Muscle layer of colon (tissue), 2 donors: Measurements from ENCODE around the gene CELF4.

Source experiments
- H3K27ac ChIP-seq: one replicate; pipeline ENCODE4 v1.7.0; 2013; ENCODE audit warnings: low read depth, mild to moderate bottlenecking, low read length, moderate library complexity
- H3K27me3 ChIP-seq, 2 donors: one replicate each; pipeline ENCODE4 v1.7.0; 2013; ENCODE audit warnings: low read length in 2 of 2, mild to moderate bottlenecking in 2 of 2; ENCODE audit not compliant: insufficient read depth in 2 of 2, control insufficient read depth in 1 of 2
- H3K36me3 ChIP-seq: one replicate; pipeline ENCODE4 v1.7.0; 2013; ENCODE audit warnings: mild to moderate bottlenecking, low read length; ENCODE audit not compliant: insufficient read depth
- H3K4me1 ChIP-seq: one replicate; pipeline ENCODE4 v1.7.0; 2013; ENCODE audit warnings: mild to moderate bottlenecking, low read length; ENCODE audit not compliant: insufficient read depth
- H3K4me3 ChIP-seq, 2 donors: one replicate each; pipeline ENCODE4 v1.7.0; 2013; ENCODE audit warnings: low read length in 2 of 2, low read depth in 1 of 2, mild to moderate bottlenecking in 1 of 2, moderate library complexity in 1 of 2
- H3K9ac ChIP-seq: one replicate; pipeline ENCODE4 v1.7.0; 2013; ENCODE audit warnings: low read length
- H3K9me3 ChIP-seq: one replicate; pipeline ENCODE4 v1.7.0; 2013; ENCODE audit warnings: mild to moderate bottlenecking, low read length
- donor health status: abdominal sarcoma.
- donor health status: Adenocarcinoma of cecum.

The CELF4 gene

DNA sequence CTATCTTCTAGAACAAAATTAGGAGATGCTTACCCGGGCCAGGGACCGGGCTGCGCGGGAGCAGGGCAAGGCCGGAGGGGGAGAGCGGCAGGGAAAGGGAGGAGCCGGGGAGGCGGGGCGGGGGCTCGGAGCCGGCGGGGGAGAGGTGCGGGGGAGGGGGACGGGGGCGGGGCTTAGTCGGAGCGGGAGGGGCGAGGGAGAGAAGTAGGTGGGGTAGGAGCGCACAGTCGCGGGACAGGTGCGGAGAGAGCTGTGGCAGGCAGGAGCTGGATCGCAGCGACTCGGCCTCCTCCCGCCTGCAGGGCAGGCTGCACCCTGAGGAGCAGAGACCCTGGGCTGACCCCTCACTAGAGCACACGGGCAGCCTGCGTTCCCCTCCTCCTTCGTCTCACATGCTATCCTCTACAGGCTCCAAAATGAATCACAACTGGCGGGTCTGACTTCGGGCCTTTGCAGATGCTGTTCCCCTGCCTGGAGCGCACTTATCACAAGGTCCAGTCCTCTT, 290.3 kb downstream of the CELF4 start:
- Histone ChIP-seq H3K9me3 (no peaks in the 10 kb centered on the region), H3K27ac (no peak overlapping the region), H3K4me3 (no peak overlapping the region), H3K36me3 (no peaks in the 10 kb centered on the region), H3K4me1 (no peaks in the 10 kb centered on the region), H3K27me3 (peaks cover 0 to 30% of the 10 kb centered on the region in 2 donors), H3K9ac (no peak overlapping the region)

DNA sequence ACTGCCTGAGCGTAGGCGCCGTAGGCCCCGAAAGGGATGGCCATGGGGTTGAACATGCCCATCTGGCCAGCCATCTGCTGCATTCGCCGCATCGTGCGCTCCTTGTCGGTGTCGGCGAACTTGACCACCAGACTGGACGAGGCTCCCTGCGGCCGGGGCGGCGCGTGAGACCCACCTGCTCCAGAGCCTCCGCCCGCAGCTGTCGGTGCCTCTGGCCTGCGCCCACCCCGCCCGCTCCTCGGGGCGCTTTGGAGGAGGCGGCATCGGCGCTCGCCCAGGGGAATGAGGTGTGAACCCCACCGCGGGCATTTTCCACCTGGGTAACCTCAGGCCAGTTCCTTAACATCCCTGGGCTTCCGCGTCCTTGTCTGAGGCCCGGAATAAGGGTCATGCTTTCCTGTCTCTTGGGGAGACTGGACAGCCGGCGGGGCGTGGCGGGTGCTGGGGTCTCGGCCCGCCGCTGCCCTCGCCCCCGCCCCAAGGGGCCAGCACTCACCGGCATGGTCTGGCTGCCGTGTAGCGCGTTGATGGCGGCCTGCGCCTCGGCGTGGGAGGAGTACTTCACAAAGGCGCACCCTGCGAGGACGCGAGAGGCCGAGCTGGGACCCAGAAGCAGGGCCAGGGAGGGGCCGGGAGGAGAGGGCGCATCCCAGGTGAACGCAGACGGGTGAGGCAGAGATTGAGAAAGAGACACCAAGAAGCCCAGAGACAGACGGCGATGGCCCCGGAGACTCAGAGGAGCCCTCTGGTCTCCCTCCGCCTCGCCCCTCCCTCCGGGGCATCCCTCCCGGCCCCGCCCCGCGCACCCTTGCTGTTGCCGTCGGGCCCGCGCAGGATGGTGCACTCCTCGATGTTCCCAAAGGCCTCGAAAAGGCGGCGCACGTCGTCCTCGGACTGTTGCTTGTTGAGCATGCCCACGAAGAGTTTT, 291.0 kb downstream of the CELF4 start:
- no peaks in the 10 kb centered on the region for H3K36me3 ChIP-seq
- no peaks in the 10 kb centered on the region for H3K9me3 ChIP-seq
- H3K27me3 ChIP-seq = peaks cover 0 to 30% of the 10 kb centered on the region in 2 donors
- no peak overlapping the region for H3K27ac ChIP-seq
- no peak overlapping the region for H3K9ac ChIP-seq
- no peak overlapping the region for H3K4me3 ChIP-seq
- no peaks in the 10 kb centered on the region for H3K4me1 ChIP-seq

DNA sequence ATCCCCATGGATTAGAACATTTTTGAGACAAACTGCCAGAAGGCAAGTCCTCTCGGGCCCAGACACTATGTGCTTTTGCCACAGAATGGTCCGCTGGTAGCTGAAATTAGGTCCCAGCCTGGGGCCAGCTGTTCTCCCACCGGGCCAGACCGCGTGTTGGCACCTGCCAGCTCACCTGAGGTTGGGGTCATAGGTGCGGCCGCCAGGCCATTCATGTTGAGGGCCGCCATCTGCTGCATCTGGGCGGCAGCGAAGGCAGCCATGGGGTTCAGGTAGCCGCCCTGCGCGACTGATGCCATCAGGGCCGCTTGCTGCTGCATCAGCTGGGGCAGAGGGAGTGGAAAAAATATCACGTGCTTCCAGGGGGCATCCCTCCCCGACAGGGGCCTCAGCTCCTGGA, 292.8 kb downstream of the CELF4 start:
- no peaks in the 10 kb centered on the region for H3K4me1 ChIP-seq

DNA sequence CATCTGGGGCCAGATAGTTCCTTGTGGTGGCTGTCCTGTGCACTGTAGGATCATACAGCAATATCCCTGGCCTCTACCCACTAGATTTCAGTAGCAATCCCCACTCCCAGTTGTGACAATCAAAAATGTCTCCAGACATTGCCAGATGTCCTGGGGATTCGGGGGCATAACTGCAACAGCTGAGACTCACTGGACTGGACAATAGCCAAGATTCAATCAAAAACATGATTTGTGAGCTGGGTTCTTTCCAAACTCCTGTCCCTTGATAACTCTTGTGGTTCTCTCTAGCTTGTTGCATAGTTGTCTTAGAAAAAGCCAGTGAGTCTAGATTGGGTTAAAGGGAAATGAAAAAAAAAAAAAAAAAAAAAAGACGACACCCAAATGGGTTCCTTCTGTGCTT, 293.4 kb downstream of the CELF4 start:
- no peaks in the 10 kb centered on the region for H3K9me3 ChIP-seq
- no peak overlapping the region for H3K9ac ChIP-seq
- H3K36me3 ChIP-seq = no peaks in the 10 kb centered on the region
- no peak overlapping the region for H3K27ac ChIP-seq
- no peak overlapping the region for H3K4me3 ChIP-seq
- peaks cover 0 to 30% of the 10 kb centered on the region in 2 donors for H3K27me3 ChIP-seq
- no peaks in the 10 kb centered on the region for H3K4me1 ChIP-seq

More for the DNA sequence above, 292.8 kb downstream of the CELF4 start:
- Histone ChIP-seq H3K9me3 (no peaks in the 10 kb centered on the region), H3K27ac (no peak overlapping the region), H3K4me3 (no peak overlapping the region), H3K9ac (no peak overlapping the region), H3K36me3 (no peaks in the 10 kb centered on the region), H3K27me3 (peaks cover 0 to 30% of the 10 kb centered on the region in 2 donors)

DNA sequence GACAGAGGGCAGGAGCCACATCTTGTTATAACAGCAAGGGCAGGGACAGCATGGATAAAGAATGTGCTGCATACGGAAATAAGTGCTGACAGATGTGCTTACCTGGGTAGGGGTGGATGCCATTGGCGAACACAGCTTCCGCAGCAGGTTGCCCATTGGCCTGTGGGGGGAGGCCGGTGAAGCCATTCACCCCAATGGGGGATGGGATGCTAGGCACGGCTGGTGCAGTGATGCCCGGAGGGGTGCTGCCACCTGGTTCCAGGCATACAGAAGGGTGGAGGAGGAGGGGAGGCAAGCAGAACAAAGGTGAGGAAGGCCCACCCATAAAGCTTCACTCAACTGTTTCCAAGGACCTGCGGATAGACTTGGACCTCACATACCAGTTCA, 294.9 kb downstream of the CELF4 start:
- Histone ChIP-seq H3K9ac (no peak overlapping the region), H3K4me1 (no peaks in the 10 kb centered on the region), H3K9me3 (no peaks in the 10 kb centered on the region), H3K36me3 (no peaks in the 10 kb centered on the region), H3K4me3 (no peak overlapping the region), H3K27me3 (peaks cover 0 to 31% of the 10 kb centered on the region in 2 donors), H3K27ac (no peak overlapping the region)

DNA sequence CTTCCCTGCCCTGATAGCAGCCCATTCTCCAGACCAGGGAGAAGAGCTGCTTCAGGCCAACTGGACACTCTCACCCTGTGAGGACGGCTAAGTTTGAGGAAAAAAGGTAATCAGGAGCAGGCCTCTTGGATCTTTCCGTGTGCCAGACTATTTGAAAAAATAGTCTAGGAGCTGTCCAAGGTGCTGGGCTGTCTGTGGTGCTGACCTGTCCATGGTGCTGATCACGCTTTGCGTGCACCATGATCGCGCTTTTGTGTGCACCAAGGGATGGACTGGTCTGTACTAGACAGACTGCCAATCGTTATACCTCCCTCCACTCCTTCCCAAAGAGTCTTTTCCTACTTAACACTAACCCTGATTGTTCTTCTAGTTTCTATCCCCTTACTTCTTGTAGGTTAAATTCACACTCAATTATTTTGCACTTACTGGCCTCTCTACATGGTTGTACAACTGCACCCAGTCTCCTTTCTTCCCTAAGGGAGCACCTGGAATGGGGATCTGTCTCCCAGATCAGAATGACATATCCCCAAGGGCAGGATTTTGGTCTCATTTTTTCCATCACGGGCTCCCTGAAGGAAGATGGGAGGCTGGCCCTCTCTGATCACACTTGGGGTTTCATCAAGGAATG, 295.4 kb downstream of the CELF4 start:
- peaks cover 0 to 28% of the 10 kb centered on the region in 2 donors for H3K27me3 ChIP-seq
- H3K9ac ChIP-seq = no peak overlapping the region
- no peak overlapping the region for H3K4me3 ChIP-seq
- no peak overlapping the region for H3K27ac ChIP-seq
- H3K36me3 ChIP-seq = no peaks in the 10 kb centered on the region
- H3K4me1 ChIP-seq = no peaks in the 10 kb centered on the region
- no peaks in the 10 kb centered on the region for H3K9me3 ChIP-seq

DNA sequence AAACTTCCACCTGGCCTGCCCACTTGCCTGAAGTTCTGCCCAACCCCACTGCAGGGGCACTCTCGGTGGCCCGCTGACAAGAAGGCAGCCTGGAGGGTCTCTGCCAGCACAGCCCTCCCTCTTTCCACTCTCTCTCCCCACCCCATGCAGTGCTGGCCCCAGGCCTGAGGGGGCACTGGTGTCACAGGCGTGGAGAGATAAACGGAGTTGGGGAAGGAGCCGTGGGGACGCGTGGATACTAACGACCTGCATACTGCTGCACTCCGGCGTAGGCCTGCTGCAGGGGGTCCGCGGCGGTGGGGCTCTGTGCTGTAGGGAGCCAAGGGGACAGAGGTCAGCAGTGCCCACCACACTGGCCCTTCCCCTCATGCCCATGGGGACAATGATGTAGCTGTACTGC, 299.3 kb downstream of the CELF4 start:
- peaks cover 0 to 13% of the 10 kb centered on the region in 2 donors for H3K27me3 ChIP-seq
- H3K27ac ChIP-seq = no peak overlapping the region
- no peaks in the 10 kb centered on the region for H3K36me3 ChIP-seq

DNA sequence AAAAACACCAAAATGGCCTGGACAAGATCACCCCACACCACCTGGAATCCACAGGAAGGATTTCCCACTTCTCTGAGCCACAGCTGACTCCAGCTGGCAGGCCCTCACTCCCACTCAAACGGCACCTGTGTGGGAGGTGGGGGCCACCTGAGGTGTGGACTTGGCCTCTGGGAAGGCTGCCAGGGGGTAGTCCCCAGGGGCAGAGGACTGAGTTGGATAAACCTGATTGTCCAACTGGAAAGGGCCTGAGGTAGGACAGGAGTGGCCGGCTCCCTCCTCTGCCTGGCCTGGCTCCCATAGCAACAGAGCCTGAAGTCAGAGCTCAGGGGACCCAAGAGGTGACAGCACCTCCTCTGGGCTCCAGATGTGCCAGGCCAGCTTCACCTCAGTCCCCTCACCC, 300.2 kb downstream of the CELF4 start:
- Histone ChIP-seq H3K27ac (no peak overlapping the region), H3K27me3 (peaks cover 0 to 13% of the 10 kb centered on the region in 2 donors), H3K9ac (no peak overlapping the region), H3K36me3 (no peaks in the 10 kb centered on the region), H3K9me3 (no peaks in the 10 kb centered on the region), H3K4me1 (no peaks in the 10 kb centered on the region), H3K4me3 (no peak overlapping the region)

More for the DNA sequence above, 299.3 kb downstream of the CELF4 start:
- no peak overlapping the region for H3K4me3 ChIP-seq
- H3K9me3 ChIP-seq = no peaks in the 10 kb centered on the region
- no peaks in the 10 kb centered on the region for H3K4me1 ChIP-seq
- no peak overlapping the region for H3K9ac ChIP-seq

DNA sequence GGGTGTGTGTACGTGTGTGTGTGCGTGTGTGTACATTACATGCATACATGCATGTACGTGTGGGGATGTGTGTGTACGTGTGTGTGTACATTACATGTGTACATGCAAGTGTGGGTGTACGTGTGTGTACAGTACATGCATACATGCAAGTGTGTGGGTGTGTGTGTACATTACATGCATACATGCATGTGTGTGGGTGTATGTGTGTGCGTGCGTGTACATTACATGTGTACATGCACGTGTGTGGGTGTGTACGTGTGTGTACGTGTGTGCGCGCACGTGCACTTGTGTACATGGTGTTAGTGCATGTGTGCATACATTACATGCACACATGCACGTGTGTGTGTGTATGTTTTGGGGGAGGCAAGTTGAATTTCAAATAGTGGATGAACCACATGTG, 300.6 kb downstream of the CELF4 start:
- no peaks in the 10 kb centered on the region for H3K4me1 ChIP-seq

DNA sequence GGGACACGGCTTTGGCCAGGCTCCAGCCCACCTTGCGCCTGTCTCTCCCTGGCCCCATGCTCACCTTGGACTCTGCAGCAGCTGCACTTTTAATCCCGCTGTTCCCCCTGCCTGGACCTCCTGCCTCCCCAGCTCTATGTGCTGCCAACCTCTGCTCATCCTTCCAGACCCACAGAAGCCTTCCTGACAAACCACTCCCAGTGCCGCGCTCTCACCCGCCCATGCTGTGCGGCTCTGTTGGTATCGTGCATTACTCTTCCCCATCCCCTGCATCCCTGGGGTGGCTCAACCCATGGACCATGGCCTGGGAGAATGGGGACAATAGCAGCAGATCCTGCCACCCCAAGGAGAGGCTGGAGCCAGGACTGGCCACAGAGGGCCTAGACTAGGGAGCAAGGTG, 303.6 kb downstream of the CELF4 start:
- Histone ChIP-seq H3K36me3 (no peaks in the 10 kb centered on the region), H3K9me3 (no peaks in the 10 kb centered on the region), H3K27ac (no peak overlapping the region), H3K4me3 (no peak overlapping the region), H3K4me1 (no peaks in the 10 kb centered on the region), H3K9ac (no peak overlapping the region), H3K27me3 (peaks cover 0 to 19% of the 10 kb centered on the region in 2 donors)

More for the DNA sequence above, 300.6 kb downstream of the CELF4 start:
- no peaks in the 10 kb centered on the region for H3K9me3 ChIP-seq
- H3K27ac ChIP-seq = no peak overlapping the region
- H3K4me3 ChIP-seq = no peak overlapping the region
- H3K36me3 ChIP-seq = no peaks in the 10 kb centered on the region
- peaks cover 0 to 13% of the 10 kb centered on the region in 2 donors for H3K27me3 ChIP-seq
- no peak overlapping the region for H3K9ac ChIP-seq

DNA sequence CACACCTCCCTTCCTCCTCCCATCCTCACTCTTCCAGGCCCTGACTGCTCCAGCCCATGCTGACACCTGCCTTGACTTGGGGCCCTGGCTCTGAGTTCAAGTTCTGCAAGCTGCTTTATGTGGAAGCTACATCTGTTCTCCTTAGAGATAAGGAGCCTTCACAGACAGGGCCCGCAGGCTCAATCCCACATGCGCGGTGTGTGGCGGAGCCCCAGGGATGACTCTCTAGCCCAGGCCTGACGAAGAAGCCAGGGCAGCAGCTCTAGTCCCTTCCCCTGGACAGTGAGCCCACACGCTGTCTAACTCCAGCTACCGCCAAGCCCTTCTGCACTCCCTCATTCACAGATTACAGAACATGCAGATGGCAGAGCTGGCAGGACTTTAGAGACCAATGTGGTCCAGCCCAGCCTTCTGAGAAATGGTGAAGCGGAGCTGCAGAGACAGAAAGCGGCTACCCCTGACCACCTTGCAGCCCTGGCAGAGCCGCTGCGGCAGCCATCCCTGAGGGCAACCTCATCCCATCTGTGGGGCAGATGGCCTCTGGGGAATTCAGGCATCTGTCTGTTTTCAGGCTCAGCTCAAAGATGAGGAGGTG, 304.3 kb downstream of the CELF4 start:
- Histone ChIP-seq H3K36me3 (no peaks in the 10 kb centered on the region), H3K9ac (no peak overlapping the region), H3K4me3 (no peak overlapping the region), H3K27ac (no peak overlapping the region), H3K9me3 (no peaks in the 10 kb centered on the region), H3K27me3 (peaks cover 0 to 16% of the 10 kb centered on the region in 2 donors), H3K4me1 (no peaks in the 10 kb centered on the region)
